Measurements from ENCODE around the gene IFNL4.
A peak's percentile ranks its signal among the peaks of the same experiment; 100 is the strongest.

IFNL4 gene

GRCh38 chr19:39264306-39265290, 15.9 kb upstream of the IFNL4 start:
- Histone ChIP-seq H3K4ac (ENCODE audit: low read depth, low read length) (no peak overlapping the region), H3K27me3 (ENCODE audit: insufficient read depth, low read length, poor library complexity) (peaks cover 17% of the 10 kb centered on the region), H3K4me1 (ENCODE audit: control insufficient read depth, low read depth, low read length) (no peaks in the 10 kb centered on the region), H3K79me2 (ENCODE audit: control insufficient read depth, insufficient read depth, low read length) (no peaks in the 10 kb centered on the region), H3K36me3 (ENCODE audit: control insufficient read depth, insufficient read depth, low read length) (no peaks in the 10 kb centered on the region), H3K27ac (ENCODE audit: low read depth, low read length) (no peak overlapping the region), H2BK5ac (ENCODE audit: low read length) (no peak overlapping the region), H3K4me3 (ENCODE audit: low read length) (no peak overlapping the region), H2BK120ac (ENCODE audit: low read depth, low read length) (no peak overlapping the region), H2BK15ac (replicated peaks; ENCODE audit: low read depth) (no peak overlapping the region), H3K4me2 (ENCODE audit: low read length) (no peak overlapping the region), H3K79me1 (ENCODE audit: low read length) (no peaks in the 10 kb centered on the region), H3K18ac (ENCODE audit: low read length) (no peak overlapping the region), H4K8ac (ENCODE audit: low read depth, low read length) (no peak overlapping the region), H4K5ac (ENCODE audit: low read length) (no peak overlapping the region), H2AK5ac (ENCODE audit: low read length) (no peak overlapping the region), H3K56ac (ENCODE audit: low read length) (peak overlapping the region; percentile 30), H3K9ac (ENCODE audit: low read length) (no peak overlapping the region), H3K23ac (ENCODE audit: low read length) (no peak overlapping the region)
- no CpG with 5 or more reads among the region's 102 CpGs for WGBS (ENCODE audit: extremely low coverage, insufficient coverage, low lambda C conversion rate)
- peak; percentile 54 for DNase-seq

GRCh38 chr19:39263912-39264305, 15.3 kb upstream of the IFNL4 start:
- H3K4me2 ChIP-seq (ENCODE audit: low read length): no peak overlapping the region
- no peak overlapping the region for H2BK120ac ChIP-seq (ENCODE audit: low read depth, low read length)
- WGBS (ENCODE audit: extremely low coverage, insufficient coverage, low lambda C conversion rate): no CpG with 5 or more reads among the region's 17 CpGs
- no peak overlapping the region for H3K23ac ChIP-seq (ENCODE audit: low read length)
- no peak overlapping the region for H4K5ac ChIP-seq (ENCODE audit: low read length)
- H3K36me3 ChIP-seq (ENCODE audit: control insufficient read depth, insufficient read depth, low read length): no peaks in the 10 kb centered on the region
- no peak overlapping the region for H3K18ac ChIP-seq (ENCODE audit: low read length)
- no peak overlapping the region for H3K4ac ChIP-seq (ENCODE audit: low read depth, low read length)
- no peak overlapping the region for H2BK15ac ChIP-seq (replicated peaks; ENCODE audit: low read depth)
- H2BK5ac ChIP-seq (ENCODE audit: low read length): no peak overlapping the region
- no peak overlapping the region for H3K56ac ChIP-seq (ENCODE audit: low read length)
- H3K9ac ChIP-seq (ENCODE audit: low read length): no peak overlapping the region
- no peak overlapping the region for H3K27ac ChIP-seq (ENCODE audit: low read depth, low read length)
- H3K4me3 ChIP-seq (ENCODE audit: low read length): no peak overlapping the region
- no peak overlapping the region for H2AK5ac ChIP-seq (ENCODE audit: low read length)
- no peaks in the 10 kb centered on the region for H3K79me1 ChIP-seq (ENCODE audit: low read length)
- H3K4me1 ChIP-seq (ENCODE audit: control insufficient read depth, low read depth, low read length): no peaks in the 10 kb centered on the region
- H3K79me2 ChIP-seq (ENCODE audit: control insufficient read depth, insufficient read depth, low read length): no peaks in the 10 kb centered on the region
- H4K8ac ChIP-seq (ENCODE audit: low read depth, low read length): no peak overlapping the region
- DNase-seq: peak; percentile 12
- H3K27me3 ChIP-seq (ENCODE audit: insufficient read depth, low read length, poor library complexity): peaks cover 17% of the 10 kb centered on the region

GRCh38 chr19:39262496-39262895, 13.8 kb upstream of the IFNL4 start:
- DNase-seq: no peak
- Histone ChIP-seq H3K4me3 (ENCODE audit: low read length) (no peak overlapping the region), H3K4me2 (ENCODE audit: low read length) (no peak overlapping the region), H3K4me1 (ENCODE audit: control insufficient read depth, low read depth, low read length) (no peaks in the 10 kb centered on the region), H3K9ac (ENCODE audit: low read length) (no peak overlapping the region), H3K79me2 (ENCODE audit: control insufficient read depth, insufficient read depth, low read length) (no peaks in the 10 kb centered on the region), H2BK120ac (ENCODE audit: low read depth, low read length) (no peak overlapping the region), H3K56ac (ENCODE audit: low read length) (no peak overlapping the region), H3K79me1 (ENCODE audit: low read length) (no peaks in the 10 kb centered on the region), H3K36me3 (ENCODE audit: control insufficient read depth, insufficient read depth, low read length) (no peaks in the 10 kb centered on the region), H3K23ac (ENCODE audit: low read length) (no peak overlapping the region), H2BK15ac (replicated peaks; ENCODE audit: low read depth) (no peak overlapping the region), H2BK5ac (ENCODE audit: low read length) (no peak overlapping the region), H3K27me3 (ENCODE audit: insufficient read depth, low read length, poor library complexity) (peaks cover 17% of the 10 kb centered on the region), H3K18ac (ENCODE audit: low read length) (no peak overlapping the region), H4K8ac (ENCODE audit: low read depth, low read length) (no peak overlapping the region), H4K5ac (ENCODE audit: low read length) (no peak overlapping the region), H3K4ac (ENCODE audit: low read depth, low read length) (no peak overlapping the region), H3K27ac (ENCODE audit: low read depth, low read length) (no peak overlapping the region), H2AK5ac (ENCODE audit: low read length) (no peak overlapping the region)
- no CpG with 5 or more reads among the region's 4 CpGs for WGBS (ENCODE audit: extremely low coverage, insufficient coverage, low lambda C conversion rate)

- no peak overlapping the region for H3K23ac ChIP-seq (ENCODE audit: low read length)
- H2BK15ac ChIP-seq (replicated peaks; ENCODE audit: low read depth): no peak overlapping the region
- no peak overlapping the region for H3K4me3 ChIP-seq (ENCODE audit: low read length)
- no peak overlapping the region for H3K18ac ChIP-seq (ENCODE audit: low read length)
- H3K4me2 ChIP-seq (ENCODE audit: low read length): no peak overlapping the region
- no peak overlapping the region for H3K9ac ChIP-seq (ENCODE audit: low read length)
- WGBS (ENCODE audit: extremely low coverage, insufficient coverage, low lambda C conversion rate): no CpG with 5 or more reads among the region's 3 CpGs
- no peak overlapping the region for H3K4ac ChIP-seq (ENCODE audit: low read depth, low read length)
- DNase-seq: no peak
- no peak overlapping the region for H4K8ac ChIP-seq (ENCODE audit: low read depth, low read length)
- H2BK120ac ChIP-seq (ENCODE audit: low read depth, low read length): no peak overlapping the region
- H3K56ac ChIP-seq (ENCODE audit: low read length): no peak overlapping the region
- H3K79me1 ChIP-seq (ENCODE audit: low read length): no peaks in the 10 kb centered on the region
- H3K79me2 ChIP-seq (ENCODE audit: control insufficient read depth, insufficient read depth, low read length): no peaks in the 10 kb centered on the region
- H3K4me1 ChIP-seq (ENCODE audit: control insufficient read depth, low read depth, low read length): no peaks in the 10 kb centered on the region
- H3K27ac ChIP-seq (ENCODE audit: low read depth, low read length): no peak overlapping the region
- H3K27me3 ChIP-seq (ENCODE audit: insufficient read depth, low read length, poor library complexity): peaks cover 17% of the 10 kb centered on the region
- no peaks in the 10 kb centered on the region for H3K36me3 ChIP-seq (ENCODE audit: control insufficient read depth, insufficient read depth, low read length)
- no peak overlapping the region for H2AK5ac ChIP-seq (ENCODE audit: low read length)
- H2BK5ac ChIP-seq (ENCODE audit: low read length): no peak overlapping the region
- no peak overlapping the region for H4K5ac ChIP-seq (ENCODE audit: low read length)
Measured at GRCh38 chr19:39261704-39262103, 13.0 kb upstream of the IFNL4 start.

GRCh38 chr19:39257227-39257626, 8.6 kb upstream of the IFNL4 start:
- Histone ChIP-seq H3K4me1 (ENCODE audit: control insufficient read depth, low read depth, low read length) (no peaks in the 10 kb centered on the region), H3K9ac (ENCODE audit: low read length) (no peak overlapping the region), H3K4me2 (ENCODE audit: low read length) (no peak overlapping the region), H3K56ac (ENCODE audit: low read length) (no peak overlapping the region), H3K23ac (ENCODE audit: low read length) (no peak overlapping the region), H3K18ac (ENCODE audit: low read length) (no peak overlapping the region), H3K79me1 (ENCODE audit: low read length) (no peaks in the 10 kb centered on the region), H4K8ac (ENCODE audit: low read depth, low read length) (no peak overlapping the region), H2AK5ac (ENCODE audit: low read length) (no peak overlapping the region), H3K27ac (ENCODE audit: low read depth, low read length) (no peak overlapping the region), H4K5ac (ENCODE audit: low read length) (no peak overlapping the region), H3K36me3 (ENCODE audit: control insufficient read depth, insufficient read depth, low read length) (no peaks in the 10 kb centered on the region), H3K27me3 (ENCODE audit: insufficient read depth, low read length, poor library complexity) (no peaks in the 10 kb centered on the region), H2BK120ac (ENCODE audit: low read depth, low read length) (no peak overlapping the region), H3K4ac (ENCODE audit: low read depth, low read length) (no peak overlapping the region), H2BK5ac (ENCODE audit: low read length) (no peak overlapping the region), H3K79me2 (ENCODE audit: control insufficient read depth, insufficient read depth, low read length) (no peaks in the 10 kb centered on the region), H2BK15ac (replicated peaks; ENCODE audit: low read depth) (no peak overlapping the region), H3K4me3 (ENCODE audit: low read length) (no peak overlapping the region)
- no CpG with 5 or more reads among the region's 4 CpGs for WGBS (ENCODE audit: extremely low coverage, insufficient coverage, low lambda C conversion rate)
- no peak for DNase-seq
